ENCODE measurements around the gene CDC27.

GRCh38 chr17:47072886-47073285 is 116.2 kb downstream of the CDC27 start:
- TF ChIP-seq CTCF (optimal IDR thresholded peaks at IDR 0.05 in 1 of 3, IDR thresholded peaks at IDR 0.05 in 1 of 3, conservative IDR thresholded peaks at IDR 0.05 in 1 of 3; ENCODE audit: extremely low read depth in 1 of 3, insufficient read depth in 2 of 3, low read length in 3 of 3) (no peak), EZH2 (IDR thresholded peaks at IDR 0.05; ENCODE audit: low read length) (no peak)

Measured in keratinocyte (primary cell).